Breast epithelium (tissue), 4 donors: ENCODE data around the gene TYSND1. TPM values are rescaled to one million over a fixed set of nuclear protein-coding genes. Genes with fewer than 3 reads are reported as not detected.
A peak's percentile ranks its signal among the peaks of the same experiment; 100 is the strongest.

Source experiments
- DNase-seq, 2 donors: peaks; one replicate each; pipeline ENCODE4 v3.0.0-alpha.2; 2019; ENCODE audit warnings: low spot score in 2 of 2
- H3K27ac ChIP-seq, 2 donors: fragments of 200-600 bp; sonication (generic) in 1 of 2; one replicate each; pipeline ENCODE4 v1.5.1; 2016 to 2019; ENCODE audit warnings: mild to moderate bottlenecking in 1 of 2
- H3K27me3 ChIP-seq, 2 donors: fragments of 200-600 bp; sonication (generic) in 1 of 2; one replicate each; pipeline versions ENCODE4 v1.5.1 to v1.6.0; 2017 to 2019; ENCODE audit warnings: control low read depth in 1 of 2, mild to moderate bottlenecking in 1 of 2
- H3K36me3 ChIP-seq: fragments of 200-600 bp; one replicate; pipeline ENCODE4 v1.5.1; 2019
- H3K4me1 ChIP-seq, 2 donors: fragments of 200-600 bp; sonication (generic); one replicate each; pipeline ENCODE4 v1.5.1; 2016 to 2019; ENCODE audit warnings: control low read depth in 1 of 2
- H3K4me3 ChIP-seq, 3 donors: fragments of 200-600 bp; sonication (generic); 1 replicate in 2 of 3; 2 replicates in 1 of 3; pipeline ENCODE4 v1.5.1; 2016 to 2019; ENCODE audit warnings: mild to moderate bottlenecking in 3 of 3, moderate library complexity in 2 of 3
- H3K9me3 ChIP-seq, 2 donors: fragments of 200-600 bp; sonication (generic) in 1 of 2; one replicate each; pipeline ENCODE4 v1.5.1; 2016 to 2019; ENCODE audit warnings: control low read depth in 1 of 2
- CTCF ChIP-seq, 3 donors: fragments of 450-650 bp; IDR thresholded peaks; one replicate each; pipeline ENCODE4 v1.5.1; 2016 to 2017; ENCODE audit warnings: antibody characterized with exemption in 3 of 3, mild to moderate bottlenecking in 3 of 3, moderate library complexity in 3 of 3
- POLR2A ChIP-seq: fragments of 450-650 bp; IDR thresholded peaks from one replicate; pipeline ENCODE4 v1.6.1; 2016; ENCODE audit warnings: antibody characterized with exemption, mild to moderate bottlenecking, moderate library complexity
- POLR2AphosphoS5 ChIP-seq, 3 donors: sonication (generic); formaldehyde crosslinking; IDR thresholded peaks; one replicate each; pipeline ENCODE4 v1.6.1; 2017; ENCODE audit warnings: antibody characterized with exemption in 3 of 3
- intact Hi-C: fragments of 100-400 bp; cut with DNase I; formaldehyde crosslinking; loops from one replicate; pipeline ENCODE4 v1.15.1; 2023; ENCODE audit warnings: low total_unique reads
- total RNA-seq, 3 donors: library from RNA; depleted of rRNA; stranded (reverse); fragments of >200 nt; gene quantifications; one replicate each; pipeline ENCODE4 v1.1.0, GENCODE V29; 2016

The TYSND1 gene
- total RNA-seq, 3 donors from 2014 or later: 12.5 to 19.9 (median 19.7) TPM

DNA sequence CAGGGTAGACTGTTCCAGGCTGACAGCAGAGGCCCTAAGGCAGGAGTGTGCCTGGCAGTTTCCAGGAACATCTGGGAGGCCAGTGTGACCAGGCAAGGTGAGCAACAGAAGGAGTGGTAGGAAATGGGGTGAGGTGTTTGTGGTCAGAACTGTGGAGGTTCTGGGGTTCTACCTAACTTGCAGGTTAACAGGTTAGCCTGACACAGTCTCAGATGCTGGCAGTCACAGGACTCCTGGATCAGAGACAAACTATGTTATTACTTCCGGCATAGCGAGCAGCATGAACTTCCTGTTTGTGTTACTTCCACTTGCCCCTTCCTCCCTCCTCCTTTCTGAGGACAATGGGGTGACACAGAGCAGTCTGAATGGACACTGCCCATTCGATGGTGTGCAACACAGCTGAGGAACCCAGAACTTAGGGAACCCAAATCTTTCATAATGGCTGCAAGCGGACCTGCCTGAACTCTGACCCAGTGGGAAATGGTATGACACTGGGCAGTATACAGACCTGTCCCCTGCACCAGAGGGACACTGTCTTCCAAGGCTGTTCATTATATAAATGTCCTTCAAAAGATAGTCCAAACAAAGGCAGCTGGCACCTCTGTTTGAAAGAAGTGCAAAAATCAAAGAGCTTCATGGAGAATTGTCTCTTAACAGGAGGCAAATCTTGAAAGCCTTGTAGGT lies 27.7 kb upstream of the TYSND1 start:
- no peak for TF ChIP-seq POLR2AphosphoS5 (IDR thresholded peaks at IDR 0.05)
- TF ChIP-seq POLR2A: no peak
- no peak for TF ChIP-seq CTCF (IDR thresholded peaks at IDR 0.05)
- H3K9me3 ChIP-seq: no peaks in the 10 kb centered on the region
- no peaks in the 10 kb centered on the region for H3K27me3 ChIP-seq
- H3K36me3 ChIP-seq: no peaks in the 10 kb centered on the region
- H3K4me1 ChIP-seq: peaks cover 0 to 5% of the 10 kb centered on the region in 2 donors
- H3K27ac ChIP-seq: peak overlapping the region; percentile 15 to 23
- H3K4me3 ChIP-seq: no peak overlapping the region
- intact Hi-C loops: no loop called here
- DNase-seq: no peak

GRCh38 chr10:70169649-70170364 lies 23.3 kb upstream of the TYSND1 start:
- H3K36me3 ChIP-seq: no peaks in the 10 kb centered on the region
- H3K9me3 ChIP-seq: no peaks in the 10 kb centered on the region
- H3K4me1 ChIP-seq: peaks cover 0 to 5% of the 10 kb centered on the region in 2 donors
- H3K4me3 ChIP-seq: peak overlapping the region; percentile 78 to 95 (median 91)
- intact Hi-C loops: no loop called here
- no peaks in the 10 kb centered on the region for H3K27me3 ChIP-seq
- no peak for TF ChIP-seq CTCF (IDR thresholded peaks at IDR 0.05)
- no peak for TF ChIP-seq POLR2A
- TF ChIP-seq POLR2AphosphoS5 (IDR thresholded peaks at IDR 0.05): no peak
- peak overlapping the region; percentile 95 to 97 for H3K27ac ChIP-seq
- peak in 1 of 2 donors; percentile 26 for DNase-seq

DNA sequence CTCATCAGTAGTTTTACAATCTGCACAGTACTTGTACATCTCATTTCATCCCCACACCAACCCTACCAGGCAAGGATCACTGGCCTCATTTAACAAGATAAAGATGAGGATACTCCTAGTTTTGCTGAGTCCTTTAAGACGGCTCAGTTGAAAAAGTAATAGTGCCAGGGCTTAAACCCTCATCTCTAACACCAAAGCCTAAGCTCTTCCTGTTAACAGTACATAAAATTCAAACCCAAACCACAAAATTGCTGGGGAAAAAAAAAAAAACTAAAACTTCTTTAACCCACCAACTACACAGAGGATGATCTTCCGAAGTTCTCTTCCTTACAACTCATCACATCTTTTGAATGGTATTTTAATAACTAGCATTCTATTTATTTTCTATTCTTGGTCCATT lies 22.5 kb upstream of the TYSND1 start:
- no peak for DNase-seq
- intact Hi-C loops: no loop called here
- Histone ChIP-seq H3K27ac (no peak overlapping the region), H3K4me1 (peaks cover 0 to 2% of the 10 kb centered on the region in 2 donors), H3K27me3 (no peaks in the 10 kb centered on the region), H3K4me3 (peak overlapping the region; percentile 78 to 95 (median 91)), H3K36me3 (no peaks in the 10 kb centered on the region), H3K9me3 (no peaks in the 10 kb centered on the region)
- TF ChIP-seq CTCF (IDR thresholded peaks at IDR 0.05): no peak
- TF ChIP-seq POLR2A: no peak
- TF ChIP-seq POLR2AphosphoS5 (IDR thresholded peaks at IDR 0.05): no peak

DNA sequence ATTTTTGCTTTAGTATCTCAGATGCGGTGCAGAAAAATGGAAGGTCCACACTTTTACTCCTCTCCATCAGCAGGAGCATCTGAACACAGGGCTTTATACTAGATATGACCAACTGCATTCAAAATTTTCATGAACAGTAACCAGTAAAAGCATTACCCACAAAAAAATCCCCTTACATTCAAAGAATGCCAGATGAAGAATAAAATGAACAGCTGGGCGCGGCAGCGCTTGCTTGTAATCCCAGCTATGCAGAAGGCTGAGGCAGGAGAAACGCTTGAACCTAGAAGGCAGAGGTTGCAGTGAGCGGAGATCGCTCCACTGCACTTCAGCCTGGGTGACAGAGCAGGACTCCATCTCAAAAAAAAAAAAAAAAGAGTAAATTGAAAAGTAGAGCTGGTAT lies 20.7 kb upstream of the TYSND1 start:
- no peak for DNase-seq
- H3K4me3 ChIP-seq: no peak overlapping the region
- TF ChIP-seq POLR2A (no peak), POLR2AphosphoS5 (IDR thresholded peaks at IDR 0.05) (no peak), CTCF (IDR thresholded peaks at IDR 0.05) (no peak)
- no peak overlapping the region for H3K27ac ChIP-seq
- H3K9me3 ChIP-seq: no peaks in the 10 kb centered on the region
- H3K36me3 ChIP-seq: no peaks in the 10 kb centered on the region
- no peaks in the 10 kb centered on the region for H3K27me3 ChIP-seq
- H3K4me1 ChIP-seq: peaks cover 0 to 3% of the 10 kb centered on the region in 2 donors
- intact Hi-C loops: no loop called here

- H3K36me3 ChIP-seq: no peaks in the 10 kb centered on the region
- H3K4me3 ChIP-seq: no peak overlapping the region
- H3K4me1 ChIP-seq: peaks cover 0 to 3% of the 10 kb centered on the region in 2 donors
- intact Hi-C loops: no loop called here
- H3K9me3 ChIP-seq: no peaks in the 10 kb centered on the region
- H3K27me3 ChIP-seq: no peaks in the 10 kb centered on the region
- DNase-seq: no peak
- no peak for TF ChIP-seq POLR2AphosphoS5 (IDR thresholded peaks at IDR 0.05)
- TF ChIP-seq POLR2A: no peak
- TF ChIP-seq CTCF (IDR thresholded peaks at IDR 0.05): no peak
- no peak overlapping the region for H3K27ac ChIP-seq
Measured at GRCh38 chr10:70166394-70166793, 19.9 kb upstream of the TYSND1 start.
